Measurements from ENCODE around the gene ALKBH8. TPM values are rescaled to one million over a fixed set of nuclear protein-coding genes. Genes with fewer than 3 reads are reported as not detected.

ALKBH8 gene
- polyA plus RNA-seq, 1 donor (not counting 4 experiments of a cell fraction or from before 2014, with no cell fraction given): 8.0 TPM

DNA sequence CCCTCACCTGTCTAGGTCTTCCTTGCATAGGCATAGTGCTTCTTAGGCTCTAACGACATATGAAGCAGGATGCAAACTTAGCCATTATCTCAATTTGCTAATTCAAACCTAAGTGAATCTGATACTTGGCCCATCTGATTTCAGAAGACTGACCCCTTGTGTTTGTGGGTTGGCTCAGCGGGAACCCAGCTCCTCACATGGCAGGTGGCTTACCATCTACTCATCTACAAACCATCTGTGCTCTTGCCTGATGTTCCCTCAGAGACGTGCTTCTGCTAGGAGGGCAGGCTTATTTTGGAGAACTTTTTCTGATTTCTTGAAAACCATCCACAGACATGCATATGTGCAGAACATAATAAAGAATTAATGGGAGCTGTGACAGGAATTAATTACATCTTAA, 40.6 kb upstream of the ALKBH8 start:
- Histone ChIP-seq H3K9me1 (ENCODE audit: control insufficient read depth, extremely low read depth, insufficient read depth, low read length) (no peaks in the 10 kb centered on the region), H3K27me3 (ENCODE audit: control insufficient read depth, extremely low read depth, insufficient read depth, low read length) (no peaks in the 10 kb centered on the region), H3K79me2 (ENCODE audit: control insufficient read depth, insufficient read depth, low read length) (no peaks in the 10 kb centered on the region), H3K4me3 (ENCODE audit: control insufficient read depth in 2 of 3, extremely low read depth in 1 of 3, insufficient read depth in 2 of 3, low read depth in 1 of 3, low read length in 3 of 3) (no peak overlapping the region), H3K4me2 (ENCODE audit: control insufficient read depth, extremely low read depth, insufficient read depth, low read depth, low read length) (no peak overlapping the region), H4K20me1 (ENCODE audit: control insufficient read depth, extremely low read depth, insufficient read depth, low read length) (no peaks in the 10 kb centered on the region), H3K4me1 (ENCODE audit: control insufficient read depth, extremely low read depth, insufficient read depth, low read length) (no peaks in the 10 kb centered on the region), H3K27ac (ENCODE audit: control insufficient read depth, insufficient read depth, low read length) (no peak overlapping the region), H3K9ac (ENCODE audit: control insufficient read depth, extremely low read depth, insufficient read depth, low read length) (no peak overlapping the region), H2AFZ (ENCODE audit: control insufficient read depth, low read length) (no peak overlapping the region), H3K9me3 (ENCODE audit: control insufficient read depth, low read depth, low read length) (no peaks in the 10 kb centered on the region), H3K36me3 (ENCODE audit: control insufficient read depth in 2 of 2, extremely low read depth in 1 of 2, insufficient read depth in 2 of 2, low read length in 2 of 2) (no peaks in the 10 kb centered on the region)
- dilution Hi-C loops (cut with MboI; ENCODE audit: extremely low pct_ligation_motif_present, low sequenced_read_pairs): no loop called here
- TF ChIP-seq, protein P1, sequence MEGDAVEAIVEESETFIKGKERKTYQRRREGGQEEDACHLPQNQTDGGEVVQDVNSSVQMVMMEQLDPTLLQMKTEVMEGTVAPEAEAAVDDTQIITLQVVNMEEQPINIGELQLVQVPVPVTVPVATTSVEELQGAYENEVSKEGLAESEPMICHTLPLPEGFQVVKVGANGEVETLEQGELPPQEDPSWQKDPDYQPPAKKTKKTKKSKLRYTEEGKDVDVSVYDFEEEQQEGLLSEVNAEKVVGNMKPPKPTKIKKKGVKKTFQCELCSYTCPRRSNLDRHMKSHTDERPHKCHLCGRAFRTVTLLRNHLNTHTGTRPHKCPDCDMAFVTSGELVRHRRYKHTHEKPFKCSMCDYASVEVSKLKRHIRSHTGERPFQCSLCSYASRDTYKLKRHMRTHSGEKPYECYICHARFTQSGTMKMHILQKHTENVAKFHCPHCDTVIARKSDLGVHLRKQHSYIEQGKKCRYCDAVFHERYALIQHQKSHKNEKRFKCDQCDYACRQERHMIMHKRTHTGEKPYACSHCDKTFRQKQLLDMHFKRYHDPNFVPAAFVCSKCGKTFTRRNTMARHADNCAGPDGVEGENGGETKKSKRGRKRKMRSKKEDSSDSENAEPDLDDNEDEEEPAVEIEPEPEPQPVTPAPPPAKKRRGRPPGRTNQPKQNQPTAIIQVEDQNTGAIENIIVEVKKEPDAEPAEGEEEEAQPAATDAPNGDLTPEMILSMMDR (optimal IDR thresholded peaks at IDR 0.05 in 1 of 3, IDR thresholded peaks at IDR 0.05 in 1 of 3, conservative IDR thresholded peaks at IDR 0.05 in 1 of 3; ENCODE audit: extremely low read depth in 1 of 3, insufficient read depth in 2 of 3, low read length in 3 of 3): peak in 1 of 3 experiments; percentile 21
- no peak for TF ChIP-seq EZH2 (IDR thresholded peaks at IDR 0.05; ENCODE audit: low read length)
- no peak for FAIRE-seq
- DNase-seq (ENCODE audit: low read depth, low spot score): no peak

DNA sequence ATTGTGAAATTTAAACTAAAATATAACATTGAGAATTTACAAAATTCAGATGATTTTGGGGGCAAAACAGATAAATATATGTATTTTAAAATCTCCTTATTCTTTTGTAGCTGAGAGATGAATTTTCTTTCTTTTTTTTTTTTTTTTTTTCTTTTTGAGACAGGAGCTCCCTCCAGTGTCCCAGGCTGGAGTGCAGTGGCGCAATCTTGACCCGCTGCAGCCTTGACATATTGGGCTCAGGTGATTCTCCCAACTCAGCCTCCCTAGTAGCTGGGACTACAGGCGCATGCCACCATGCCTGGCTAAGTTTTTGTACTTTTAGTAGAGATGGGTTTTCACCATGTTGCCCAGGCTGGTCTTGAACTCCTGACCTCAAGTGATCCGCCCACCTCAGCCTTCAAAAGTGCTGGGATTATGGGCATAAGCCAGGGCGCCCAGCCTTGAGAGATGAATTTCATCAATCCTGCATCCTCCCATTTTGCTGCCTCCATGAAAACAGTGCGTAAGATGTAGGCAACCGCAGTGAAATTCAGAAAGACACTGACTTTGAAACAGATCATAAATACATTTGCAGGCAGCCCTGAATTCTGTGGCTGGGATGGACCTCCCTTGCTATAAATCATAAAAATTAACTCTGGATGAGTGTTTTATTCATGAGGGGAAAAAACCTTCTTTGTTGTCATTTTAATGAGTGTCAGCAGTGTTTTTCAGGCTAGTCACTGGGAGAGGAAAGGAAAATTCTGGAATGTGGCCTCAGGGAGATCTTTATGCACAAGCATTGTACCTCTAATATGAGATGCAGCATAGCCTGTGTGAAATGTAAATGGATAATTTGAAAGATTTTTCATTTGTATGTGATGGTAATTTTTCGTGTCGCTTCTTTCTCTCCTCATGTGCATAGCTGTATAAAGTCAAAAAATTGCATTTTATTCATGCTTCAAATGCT, 39.8 kb upstream of the ALKBH8 start:
- Histone ChIP-seq H3K79me2 (ENCODE audit: control insufficient read depth, insufficient read depth, low read length) (no peaks in the 10 kb centered on the region), H3K4me3 (ENCODE audit: control insufficient read depth in 2 of 3, extremely low read depth in 1 of 3, insufficient read depth in 2 of 3, low read depth in 1 of 3, low read length in 3 of 3) (no peak overlapping the region), H3K9ac (ENCODE audit: control insufficient read depth, extremely low read depth, insufficient read depth, low read length) (no peak overlapping the region), H3K36me3 (ENCODE audit: control insufficient read depth in 2 of 2, extremely low read depth in 1 of 2, insufficient read depth in 2 of 2, low read length in 2 of 2) (no peaks in the 10 kb centered on the region), H3K9me3 (ENCODE audit: control insufficient read depth, low read depth, low read length) (no peaks in the 10 kb centered on the region), H3K4me1 (ENCODE audit: control insufficient read depth, extremely low read depth, insufficient read depth, low read length) (no peaks in the 10 kb centered on the region), H3K4me2 (ENCODE audit: control insufficient read depth, extremely low read depth, insufficient read depth, low read depth, low read length) (no peak overlapping the region), H2AFZ (ENCODE audit: control insufficient read depth, low read length) (no peak overlapping the region), H4K20me1 (ENCODE audit: control insufficient read depth, extremely low read depth, insufficient read depth, low read length) (no peaks in the 10 kb centered on the region), H3K9me1 (ENCODE audit: control insufficient read depth, extremely low read depth, insufficient read depth, low read length) (no peaks in the 10 kb centered on the region), H3K27ac (ENCODE audit: control insufficient read depth, insufficient read depth, low read length) (no peak overlapping the region), H3K27me3 (ENCODE audit: control insufficient read depth, extremely low read depth, insufficient read depth, low read length) (no peaks in the 10 kb centered on the region)
- DNase-seq (ENCODE audit: low read depth, low spot score): no peak
- dilution Hi-C loops (cut with MboI; ENCODE audit: extremely low pct_ligation_motif_present, low sequenced_read_pairs): no loop called here
- TF ChIP-seq, protein P1 (optimal IDR thresholded peaks at IDR 0.05 in 1 of 3, IDR thresholded peaks at IDR 0.05 in 1 of 3, conservative IDR thresholded peaks at IDR 0.05 in 1 of 3; ENCODE audit: extremely low read depth in 1 of 3, insufficient read depth in 2 of 3, low read length in 3 of 3): peak in 1 of 3 experiments; percentile 8
- TF ChIP-seq EZH2 (IDR thresholded peaks at IDR 0.05; ENCODE audit: low read length): no peak
- no peak for FAIRE-seq

Measured in keratinocyte (primary cell).